Liver (tissue), 9 donors: ENCODE measurements around the gene MPHOSPH6. TPM values are rescaled to one million over a fixed set of nuclear protein-coding genes. Genes with fewer than 3 reads are reported as not detected.

Source experiments
- DNase-seq: peaks from one replicate; pipeline ENCODE4 v3.0.0-alpha.2; 2017; ENCODE audit warnings: low spot score
- H3K27ac ChIP-seq, 2 donors: one replicate each; pipeline ENCODE4 v1.7.0; 2013; ENCODE audit warnings: inconsistent platforms in 2 of 2, low read length in 2 of 2, control low read depth in 1 of 2, low read depth in 1 of 2, mild to moderate bottlenecking in 1 of 2
- H3K27me3 ChIP-seq, 4 donors: one replicate each; pipeline versions ENCODE4 v1.6.1 to v1.7.0; 2013; ENCODE audit warnings: low read length in 3 of 4, inconsistent platforms in 1 of 4, mild to moderate bottlenecking in 1 of 4, moderate library complexity in 1 of 4; ENCODE audit not compliant: control insufficient read depth in 4 of 4, insufficient read depth in 4 of 4
- H3K36me3 ChIP-seq, 4 donors: one replicate each; pipeline versions ENCODE4 v1.6.1 to v1.7.0; 2013; ENCODE audit warnings: low read length in 3 of 4, mild to moderate bottlenecking in 3 of 4, low read depth in 1 of 4, moderate library complexity in 1 of 4; ENCODE audit not compliant: control insufficient read depth in 4 of 4, insufficient read depth in 3 of 4
- H3K4me1 ChIP-seq, 4 donors: one replicate each; pipeline versions ENCODE4 v1.6.1 to v1.7.0; 2013; ENCODE audit warnings: low read length in 3 of 4, mild to moderate bottlenecking in 3 of 4, moderate library complexity in 1 of 4; ENCODE audit not compliant: control insufficient read depth in 4 of 4, insufficient read depth in 4 of 4
- H3K4me3 ChIP-seq, 3 donors: one replicate each; pipeline versions ENCODE4 v1.6.1 to v1.7.0; 2013; ENCODE audit warnings: low read length in 3 of 3, control low read depth in 1 of 3, low read depth in 1 of 3, mild to moderate bottlenecking in 1 of 3
- H3K9ac ChIP-seq, 2 donors: one replicate each; pipeline ENCODE4 v1.7.0; 2013; ENCODE audit warnings: low read length in 2 of 2, mild to moderate bottlenecking in 2 of 2, moderate library complexity in 2 of 2, control low read depth in 1 of 2, low read depth in 1 of 2
- H3K9me3 ChIP-seq, 4 donors: one replicate each; pipeline versions ENCODE4 v1.6.1 to v1.7.0; 2013; ENCODE audit warnings: low read length in 3 of 4; ENCODE audit not compliant: control insufficient read depth in 4 of 4
- CTCF ChIP-seq: fragments of 150-350 bp; IDR thresholded peaks from 2 replicates; pipeline ENCODE4 v1.5.1; 2017; ENCODE audit warnings: improper control_type of control experiment, low read depth, low read length; ENCODE audit not compliant: missing input control
- EGR1 ChIP-seq, 2 donors: IDR thresholded peaks; 2 replicates each; pipeline ENCODE4 v1.6.1; 2016 to 2018; ENCODE audit warnings: antibody characterized with exemption in 2 of 2, low read depth in 2 of 2
- FOXA1 ChIP-seq: IDR thresholded peaks from 2 replicates; pipeline ENCODE4 v1.6.1; 2016; ENCODE audit warnings: antibody characterized with exemption
- FOXA2 ChIP-seq: IDR thresholded peaks from 2 replicates; pipeline ENCODE4 v1.6.1; 2016; ENCODE audit warnings: antibody characterized with exemption
- GABPA ChIP-seq, 2 donors: IDR thresholded peaks in 1 of 2; conservative IDR thresholded peaks in 1 of 2; 2 replicates each; pipeline ENCODE4 v1.6.1; 2016; ENCODE audit warnings: antibody characterized with exemption in 2 of 2, mild to moderate bottlenecking in 1 of 2, moderate library complexity in 1 of 2
- HNF4A ChIP-seq, 2 donors: conservative IDR thresholded peaks; 2 replicates each; pipeline ENCODE4 v1.6.1; 2016; ENCODE audit warnings: antibody characterized with exemption in 2 of 2, mild to moderate bottlenecking in 2 of 2
- HNF4G ChIP-seq: IDR thresholded peaks from 2 replicates; pipeline ENCODE4 v1.6.1; 2016; ENCODE audit warnings: antibody characterized with exemption
- JUND ChIP-seq, 2 donors: IDR thresholded peaks; 2 replicates each; pipeline ENCODE4 v1.6.1; 2016; ENCODE audit warnings: antibody characterized with exemption in 2 of 2
- NR2F2 ChIP-seq: IDR thresholded peaks from 2 replicates; pipeline ENCODE4 v1.6.1; 2016; ENCODE audit warnings: antibody characterized with exemption
- RAD21 ChIP-seq, 2 donors: IDR thresholded peaks; 2 replicates each; pipeline ENCODE4 v1.6.1; 2016; ENCODE audit warnings: antibody characterized with exemption in 2 of 2, mild to moderate bottlenecking in 2 of 2
- RXRA ChIP-seq, 2 donors: IDR thresholded peaks; 2 replicates each; pipeline ENCODE4 v1.6.1; 2017 to 2018; ENCODE audit warnings: antibody characterized with exemption in 2 of 2, mild to moderate bottlenecking in 1 of 2
- SP1 ChIP-seq: IDR thresholded peaks from 2 replicates; pipeline ENCODE4 v1.6.1; 2018; ENCODE audit warnings: antibody characterized with exemption, mild to moderate bottlenecking
- TAF1 ChIP-seq: conservative IDR thresholded peaks from 2 replicates; pipeline ENCODE4 v1.6.1; 2016; ENCODE audit warnings: antibody characterized with exemption, mild to moderate bottlenecking
- YY1 ChIP-seq: IDR thresholded peaks from 2 replicates; pipeline ENCODE4 v1.6.1; 2016; ENCODE audit warnings: antibody characterized with exemption, mild to moderate bottlenecking
- ZBTB33 ChIP-seq: IDR thresholded peaks from 2 replicates; pipeline ENCODE4 v1.6.1; 2016; ENCODE audit warnings: antibody characterized with exemption
- WGBS: extraction: QIAGEN DNeasy Blood & Tissue Kit; methylation state at CpG from one replicate; pipeline ENCODE4 v1.1.7; 2013; 5-methylcytosine and 5-hydroxymethylcytosine counted together
- polyA plus RNA-seq, 2 donors: library from polyadenylated mRNA; stranded (reverse) in 1 of 2; unstranded in 1 of 2; fragments of 200-250 nt in 1 of 2; fragments of >200 nt in 1 of 2; fragmentation: Nextera tagmentation in 1 of 2; extraction: Ambion mirVana in 1 of 2; gene quantifications; one replicate each; pipeline versions ENCODE4 v1.2.1 to v1.2.3, GENCODE V29; 2013 to 2015
- total RNA-seq, 2 donors: library from RNA; depleted of rRNA; stranded (reverse); fragments of >200 nt; gene quantifications; one replicate each; pipeline ENCODE4 v1.2.3, GENCODE V29; 2014
- TF ChIP-seq, protein P1 (sequence below): IDR thresholded peaks from 2 replicates; pipeline ENCODE4 v1.6.1; 2016; ENCODE audit warnings: antibody characterized with exemption
- TF ChIP-seq, protein P2 (sequence below): IDR thresholded peaks from 2 replicates; pipeline ENCODE4 v1.6.1; 2016; ENCODE audit warnings: antibody characterized with exemption
- donor health status: healthy.
- donor health status: healthy.
- donor health status: healthy.
- donor health status: healthy.
- donor health status: healthy.

Gene MPHOSPH6
- total and polyA plus RNA-seq, 4 donors: 7.3 to 15.1 (median 11.3) TPM

GRCh38 chr16:82152196-82152595 lies 17.8 kb downstream of the MPHOSPH6 start:
- H3K36me3 ChIP-seq: peaks cover 0 to 17% (median 9%) of the 10 kb centered on the region in 4 donors
- WGBS: 95% methylated on average over 2 of the region's 2 CpGs
- TF ChIP-seq YY1 (no peak), EGR1 (IDR thresholded peaks at IDR 0.05; ENCODE audit: low read depth in 2 of 2) (no peak), RXRA (IDR thresholded peaks at IDR 0.05) (no peak), CTCF (no peak), RAD21 (IDR thresholded peaks at IDR 0.05) (no peak), HNF4A (conservative IDR thresholded peaks at IDR 0.05) (no peak)
- DNase-seq: no peak
- no peak overlapping the region for H3K27ac ChIP-seq
- H3K4me1 ChIP-seq: no peaks in the 10 kb centered on the region
- no peak overlapping the region for H3K9ac ChIP-seq
- H3K4me3 ChIP-seq: no peak overlapping the region
- H3K9me3 ChIP-seq: no peaks in the 10 kb centered on the region
- no peaks in the 10 kb centered on the region for H3K27me3 ChIP-seq

DNA sequence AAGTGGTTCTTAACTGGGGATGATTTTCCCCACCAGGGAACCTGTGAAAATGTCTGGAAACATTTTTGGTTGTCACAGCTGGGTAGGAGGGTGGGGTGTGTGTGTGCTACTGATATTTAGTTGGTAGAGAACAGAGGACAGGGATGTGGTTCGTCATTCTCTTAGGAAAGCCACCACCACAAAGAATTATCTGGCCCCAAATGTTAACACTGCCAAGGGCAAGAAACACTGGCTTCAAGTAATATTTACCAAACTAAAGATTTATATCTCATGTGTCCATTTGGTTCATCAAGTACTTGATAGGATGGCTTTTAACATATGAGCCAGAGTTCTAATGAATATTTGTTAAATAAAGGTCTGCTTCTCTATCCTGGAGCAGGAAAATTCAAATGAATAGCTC lies 19.5 kb downstream of the MPHOSPH6 start:
- Histone ChIP-seq H3K4me1 (no peaks in the 10 kb centered on the region), H3K9ac (no peak overlapping the region), H3K27ac (no peak overlapping the region), H3K36me3 (peaks cover 0 to 23% (median 13%) of the 10 kb centered on the region in 4 donors), H3K9me3 (peaks cover 0 to 3% (median 0%) of the 10 kb centered on the region in 4 donors), H3K4me3 (no peak overlapping the region), H3K27me3 (no peaks in the 10 kb centered on the region)
- TF ChIP-seq RXRA (IDR thresholded peaks at IDR 0.05) (no peak), TAF1 (no peak)
- DNase-seq: no peak
- 100% methylated on average over 1 of the region's 1 CpG for WGBS

GRCh38 chr16:82149536-82149935 lies 20.5 kb downstream of the MPHOSPH6 start:
- H3K4me3 ChIP-seq: no peak overlapping the region
- peaks cover 0 to 19% (median 13%) of the 10 kb centered on the region in 4 donors for H3K36me3 ChIP-seq
- H3K27me3 ChIP-seq: no peaks in the 10 kb centered on the region
- 91% methylated on average over 2 of the region's 2 CpGs for WGBS
- no peaks in the 10 kb centered on the region for H3K4me1 ChIP-seq
- TF ChIP-seq FOXA2 (no peak), TAF1 (no peak), SP1 (no peak), RXRA (IDR thresholded peaks at IDR 0.05) (no peak), CTCF (no peak), JUND (IDR thresholded peaks at IDR 0.05) (no peak), FOXA1 (no peak), HNF4G (no peak), YY1 (no peak), ZBTB33 (no peak), EGR1 (IDR thresholded peaks at IDR 0.05; ENCODE audit: low read depth in 2 of 2) (no peak), GABPA (IDR thresholded peaks at IDR 0.05 in 1 of 2, conservative IDR thresholded peaks at IDR 0.05 in 1 of 2) (no peak), NR2F2 (no peak)
- TF ChIP-seq, protein P1, sequence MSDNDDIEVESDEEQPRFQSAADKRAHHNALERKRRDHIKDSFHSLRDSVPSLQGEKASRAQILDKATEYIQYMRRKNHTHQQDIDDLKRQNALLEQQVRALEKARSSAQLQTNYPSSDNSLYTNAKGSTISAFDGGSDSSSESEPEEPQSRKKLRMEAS: no peak
- TF ChIP-seq, protein P2, sequence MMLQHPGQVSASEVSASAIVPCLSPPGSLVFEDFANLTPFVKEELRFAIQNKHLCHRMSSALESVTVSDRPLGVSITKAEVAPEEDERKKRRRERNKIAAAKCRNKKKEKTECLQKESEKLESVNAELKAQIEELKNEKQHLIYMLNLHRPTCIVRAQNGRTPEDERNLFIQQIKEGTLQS: no peak
- no peak overlapping the region for H3K27ac ChIP-seq
- no peak overlapping the region for H3K9ac ChIP-seq
- H3K9me3 ChIP-seq: peaks cover 0 to 3% (median 0%) of the 10 kb centered on the region in 4 donors
- no peak for DNase-seq
